SU-DHL-6 (cell line): ENCODE results near the gene EFNA5.

Source experiments
- H2AFZ ChIP-seq: fragments of 200-600 bp; sonication (generic); 2 replicates; pipeline ENCODE4 v1.6.1; 2014; ENCODE audit warnings: low read depth, mild to moderate bottlenecking, moderate library complexity, mixed read lengths, antibody characterized with exemption, low read length; ENCODE audit not compliant: severe bottlenecking
- H3F3A ChIP-seq: fragments of 200-600 bp; shearing (Covaris generic); 2 replicates; pipeline ENCODE4 v1.6.0; 2016; ENCODE audit warnings: antibody characterized with exemption, mild to moderate bottlenecking; ENCODE audit not compliant: insufficient read depth
- H3K27ac ChIP-seq: fragments of 200-600 bp; sonication (generic); 2 replicates; pipeline ENCODE4 v1.5.1; 2016; ENCODE audit warnings: low read depth, mild to moderate bottlenecking, low read length, moderate library complexity, mixed read lengths
- H3K27me3 ChIP-seq: fragments of 200-600 bp; sonication (generic), shearing (Covaris generic); 2 replicates; pipeline ENCODE4 v1.6.0; 2014; ENCODE audit warnings: mild to moderate bottlenecking, low read length
- H3K36me3 ChIP-seq: fragments of 200-600 bp; sonication (generic); 2 replicates; pipeline ENCODE4 v1.6.1; 2014; ENCODE audit warnings: mild to moderate bottlenecking, low read length, mixed read lengths
- H3K4me2 ChIP-seq: fragments of 300-600, 200-600 bp; shearing (Covaris generic), sonication (generic); 2 replicates; pipeline ENCODE4 v1.6.0; 2014; ENCODE audit warnings: low read length, low read depth, mild to moderate bottlenecking; ENCODE audit not compliant: poor library complexity, severe bottlenecking
- H3K4me3 ChIP-seq: fragments of 200-600 bp; sonication (generic); 2 replicates; pipeline ENCODE4 v1.5.1; 2014; ENCODE audit warnings: antibody characterized with exemption, low read length, mild to moderate bottlenecking, mixed read lengths; ENCODE audit not compliant: insufficient read depth, poor library complexity, severe bottlenecking
- H3K79me2 ChIP-seq: fragments of 200-600 bp; sonication (generic); 2 replicates; pipeline ENCODE4 v1.6.1; 2014; ENCODE audit warnings: mild to moderate bottlenecking, low read length, moderate library complexity; ENCODE audit not compliant: insufficient read depth
- H3K9ac ChIP-seq: fragments of 200-600 bp; sonication (generic); 2 replicates; pipeline ENCODE4 v1.7.0; 2014; ENCODE audit warnings: mild to moderate bottlenecking, low read length
- H3K9me2 ChIP-seq: fragments of 200-600 bp; sonication (generic); replicated peaks from 2 replicates; pipeline ENCODE4 v1.6.1; 2014; ENCODE audit warnings: low read length; ENCODE audit not compliant: insufficient read depth
- H3K9me3 ChIP-seq: fragments of 200-600 bp; sonication (generic); 2 replicates; pipeline ENCODE4 v1.6.1; 2014; ENCODE audit warnings: low read length, mixed read lengths; ENCODE audit not compliant: insufficient read depth
- H4K20me1 ChIP-seq: fragments of 200-600 bp; sonication (generic); 2 replicates; pipeline ENCODE4 v1.6.1; 2014; ENCODE audit warnings: low read depth, mild to moderate bottlenecking, antibody characterized with exemption, low read length, moderate library complexity, mixed read lengths
- EZH2phosphoT487 ChIP-seq: fragments of 200-600 bp; sonication (generic), shearing (Covaris generic); conservative IDR thresholded peaks from 2 replicates; pipeline ENCODE4 v1.6.1; 2018; ENCODE audit warnings: mild to moderate bottlenecking, antibody characterized with exemption, low read length, moderate library complexity, mixed read lengths
- TF ChIP-seq, protein P1 (sequence below): fragments of 200-600 bp; sonication (generic); IDR thresholded peaks from one replicate; pipeline ENCODE4 v1.5.1; 2017; ENCODE audit warnings: antibody characterized with exemption, mild to moderate bottlenecking, low read length, moderate library complexity; ENCODE audit not compliant: insufficient read depth, poor library complexity, severe bottlenecking

The EFNA5 gene

DNA sequence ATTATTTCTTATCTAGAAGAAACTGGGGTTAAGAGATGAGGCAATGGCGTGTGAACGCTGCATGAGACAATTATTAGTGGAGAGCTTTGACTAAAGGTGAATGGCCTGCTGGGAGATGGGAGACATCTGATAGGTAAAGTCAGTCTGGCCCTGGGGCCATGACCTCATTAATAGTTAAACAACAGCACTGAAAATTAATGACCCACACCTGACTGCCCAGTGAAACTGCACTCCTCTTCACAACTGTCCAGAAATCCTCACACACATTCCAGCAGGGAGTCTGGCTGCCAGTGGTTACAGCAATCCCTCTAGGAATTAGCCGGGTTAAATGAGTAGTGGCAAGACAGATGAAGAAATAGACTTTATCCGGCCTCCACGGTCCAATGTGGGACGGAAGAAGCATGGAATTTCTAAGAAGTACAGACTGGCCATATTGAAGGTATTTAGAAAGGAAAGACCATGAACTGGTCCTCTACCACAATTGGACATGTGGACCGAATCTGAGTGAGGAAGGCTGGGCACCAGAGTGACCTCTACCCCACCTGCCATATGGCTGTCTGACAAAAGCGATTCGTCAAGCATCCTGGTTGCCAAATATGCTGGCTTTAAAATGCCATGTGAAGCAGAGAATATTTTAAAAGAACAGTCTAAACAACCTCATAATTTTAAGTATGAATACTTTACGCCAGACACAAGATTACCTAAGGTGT lies 138.4 kb downstream of the EFNA5 start:
- Histone ChIP-seq H3K36me3 (no peaks in the 10 kb centered on the region), H3K27ac (no peak overlapping the region), H3K4me3 (no peak overlapping the region), H3K9me2 (no peaks in the 10 kb centered on the region), H3F3A (no peaks in the 10 kb centered on the region), H3K9ac (no peak overlapping the region), H3K9me3 (no peaks in the 10 kb centered on the region), H3K79me2 (no peaks in the 10 kb centered on the region), H2AFZ (no peak overlapping the region), H4K20me1 (no peaks in the 10 kb centered on the region), H3K27me3 (no peaks in the 10 kb centered on the region), H3K4me2 (no peak overlapping the region)
- TF ChIP-seq EZH2phosphoT487 = no peak
- TF ChIP-seq, protein P1, sequence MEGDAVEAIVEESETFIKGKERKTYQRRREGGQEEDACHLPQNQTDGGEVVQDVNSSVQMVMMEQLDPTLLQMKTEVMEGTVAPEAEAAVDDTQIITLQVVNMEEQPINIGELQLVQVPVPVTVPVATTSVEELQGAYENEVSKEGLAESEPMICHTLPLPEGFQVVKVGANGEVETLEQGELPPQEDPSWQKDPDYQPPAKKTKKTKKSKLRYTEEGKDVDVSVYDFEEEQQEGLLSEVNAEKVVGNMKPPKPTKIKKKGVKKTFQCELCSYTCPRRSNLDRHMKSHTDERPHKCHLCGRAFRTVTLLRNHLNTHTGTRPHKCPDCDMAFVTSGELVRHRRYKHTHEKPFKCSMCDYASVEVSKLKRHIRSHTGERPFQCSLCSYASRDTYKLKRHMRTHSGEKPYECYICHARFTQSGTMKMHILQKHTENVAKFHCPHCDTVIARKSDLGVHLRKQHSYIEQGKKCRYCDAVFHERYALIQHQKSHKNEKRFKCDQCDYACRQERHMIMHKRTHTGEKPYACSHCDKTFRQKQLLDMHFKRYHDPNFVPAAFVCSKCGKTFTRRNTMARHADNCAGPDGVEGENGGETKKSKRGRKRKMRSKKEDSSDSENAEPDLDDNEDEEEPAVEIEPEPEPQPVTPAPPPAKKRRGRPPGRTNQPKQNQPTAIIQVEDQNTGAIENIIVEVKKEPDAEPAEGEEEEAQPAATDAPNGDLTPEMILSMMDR = no peak

DNA sequence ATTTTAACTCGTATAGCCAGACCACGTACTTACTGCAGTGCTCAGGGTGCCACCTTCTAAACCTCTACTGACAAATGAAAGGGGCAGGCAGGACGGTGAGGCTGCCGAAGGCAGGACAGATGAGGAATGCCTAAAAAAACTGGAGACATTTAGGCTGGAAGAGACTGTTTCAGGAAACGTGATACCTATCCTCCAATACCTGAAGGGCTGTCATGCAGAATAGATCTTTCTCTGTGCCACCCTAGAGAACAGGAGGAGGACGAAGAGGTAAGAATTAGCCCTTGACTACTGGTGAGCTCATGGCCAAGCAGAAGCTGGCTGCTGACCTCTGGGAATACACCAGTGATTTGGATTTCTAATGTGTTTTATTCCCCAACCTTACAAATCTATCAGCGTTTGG lies 139.4 kb downstream of the EFNA5 start:
- Histone ChIP-seq H3K9me3 (no peaks in the 10 kb centered on the region), H3K36me3 (no peaks in the 10 kb centered on the region), H2AFZ (no peak overlapping the region), H3K4me3 (no peak overlapping the region), H3K27me3 (no peaks in the 10 kb centered on the region), H3K4me2 (no peak overlapping the region), H3K9ac (no peak overlapping the region), H4K20me1 (no peaks in the 10 kb centered on the region), H3K79me2 (no peaks in the 10 kb centered on the region), H3K27ac (no peak overlapping the region), H3F3A (no peaks in the 10 kb centered on the region), H3K9me2 (no peaks in the 10 kb centered on the region)
- TF ChIP-seq, protein P1 = no peak
- no peak for TF ChIP-seq EZH2phosphoT487

DNA sequence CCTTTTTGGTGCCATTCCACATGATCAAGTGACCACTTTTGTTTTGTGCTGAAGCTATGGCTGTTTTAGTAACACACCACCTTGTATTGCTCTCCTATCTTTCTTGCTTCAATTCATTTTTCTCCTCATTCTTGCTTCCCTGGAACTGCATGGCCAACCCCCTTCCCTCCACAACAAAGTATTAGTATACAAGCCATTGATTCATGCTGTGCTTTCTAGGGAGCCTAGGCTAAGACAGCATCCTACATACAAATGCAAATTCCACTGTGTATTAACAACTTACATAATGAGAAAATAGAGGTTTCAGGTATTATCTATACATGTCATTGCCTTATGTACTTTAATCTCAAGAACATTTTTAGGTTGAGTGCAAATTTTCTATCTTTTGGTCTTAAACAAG lies 141.1 kb downstream of the EFNA5 start:
- Histone ChIP-seq H3K4me3 (no peak overlapping the region), H3K36me3 (no peaks in the 10 kb centered on the region), H3K27ac (no peak overlapping the region), H3K27me3 (no peaks in the 10 kb centered on the region), H3F3A (no peaks in the 10 kb centered on the region), H3K4me2 (no peak overlapping the region), H3K9ac (no peak overlapping the region), H4K20me1 (no peaks in the 10 kb centered on the region), H3K9me2 (no peaks in the 10 kb centered on the region), H3K9me3 (no peaks in the 10 kb centered on the region), H3K79me2 (no peaks in the 10 kb centered on the region), H2AFZ (no peak overlapping the region)
- TF ChIP-seq, protein P1 = no peak
